Caco-2 (cell line): ENCODE data around the gene PPIL1. TPM values are rescaled to one million over a fixed set of nuclear protein-coding genes. Genes with fewer than 3 reads are reported as not detected.

Experiments
- BruUV-seq: library from RNA; stranded (reverse); fragments of 400-500 nt; replicated peaks from 2 replicates; lab custom pipeline; 2021; lab: Mats Ljungman, UMichigan
- CTCF ChIA-PET: fragments of 300-600 bp; sonication (Branson Sonifier 250); formaldehyde crosslinking; loops from one replicate; lab custom pipeline; 2022; ENCODE audit warnings: antibody characterized with exemption; lab: Charles Lee
- POLR2A ChIA-PET: fragments of 300-600 bp; sonication (Branson Sonifier 250); formaldehyde crosslinking; loops from one replicate; lab custom pipeline; 2022; ENCODE audit warnings: antibody characterized with exemption; lab: Charles Lee
- DNase-seq, 2 experiments: peaks; one replicate each; pipeline versions ENCODE4 v3.0.0 to v3.0.0-alpha.2; 2020 to 2022
- H3K27me3 ChIP-seq: replicated peaks from 2 replicates; pipeline ENCODE4 v1.6.0; 2011; ENCODE audit warnings: low read length; ENCODE audit not compliant: control insufficient read depth, insufficient read depth
- H3K36me3 ChIP-seq: 2 replicates; pipeline ENCODE4 v1.5.1; 2011; ENCODE audit warnings: low read length; ENCODE audit not compliant: control insufficient read depth, insufficient read depth
- H3K4me1 ChIP-seq: fragments of 250-450 bp; sonication (Bioruptor Pico); 2 replicates; pipeline ENCODE4 v1.5.1; 2020; ENCODE audit warnings: mild to moderate bottlenecking
- H3K4me3 ChIP-seq: 2 replicates; pipeline ENCODE4 v1.5.1; 2011; ENCODE audit warnings: low read depth, mild to moderate bottlenecking, control low read depth, low read length
- H3K9me3 ChIP-seq: fragments of 250-450 bp; sonication (Bioruptor Pico); 2 replicates; pipeline ENCODE4 v1.5.1; 2020; ENCODE audit warnings: mild to moderate bottlenecking, moderate library complexity
- H3K27ac Mint-ChIP-seq: one replicate; pipeline ENCODE4 v1.8.0; 2022; ENCODE audit warnings: mixed read lengths; ENCODE audit not compliant: unreplicated experiment
- H3K27me3 Mint-ChIP-seq: one replicate; pipeline ENCODE4 v1.8.0; 2022; ENCODE audit warnings: mixed read lengths; ENCODE audit not compliant: insufficient read depth, unreplicated experiment
- H3K36me3 Mint-ChIP-seq: one replicate; pipeline ENCODE4 v1.8.0; 2022; ENCODE audit warnings: mild to moderate bottlenecking, mixed read lengths; ENCODE audit not compliant: insufficient read depth, unreplicated experiment
- H3K4me1 Mint-ChIP-seq: one replicate; pipeline ENCODE4 v1.8.0; 2022; ENCODE audit warnings: low read depth, mixed read lengths; ENCODE audit not compliant: unreplicated experiment
- H3K4me3 Mint-ChIP-seq: one replicate; pipeline ENCODE4 v1.8.0; 2022; ENCODE audit warnings: mild to moderate bottlenecking, moderate library complexity, mixed read lengths; ENCODE audit not compliant: unreplicated experiment
- H3K9me3 Mint-ChIP-seq: one replicate; pipeline ENCODE4 v1.8.0; 2022; ENCODE audit warnings: mixed read lengths; ENCODE audit not compliant: unreplicated experiment
- intact Hi-C: fragments of 100-400 bp; cut with micrococcal nuclease; formaldehyde crosslinking; loops from one replicate; pipeline ENCODE4 v1.10.0; 2022; ENCODE audit not compliant: unreplicated experiment
- total RNA-seq: library from RNA; stranded (reverse); gene quantifications from 2 replicates; pipeline ENCODE4 v1.2.3, GENCODE V29; 2022
- TF ChIP-seq, protein P1 (sequence below), 2 experiments: fragments of 200-600 bp in 1 of 2; IDR thresholded peaks; 1 replicate in 1 of 2; 2 replicates in 1 of 2; pipeline versions ENCODE4 v1.5.1 to v1.8.0; 2011 to 2022; ENCODE audit warnings: antibody characterized with exemption in 1 of 2, control low read depth in 1 of 2, inconsistent platforms in 1 of 2, low read depth in 1 of 2, low read length in 1 of 2, mild to moderate bottlenecking in 1 of 2, moderate library complexity in 1 of 2; ENCODE audit not compliant: insufficient read depth in 1 of 2, severe bottlenecking in 1 of 2, unreplicated experiment in 1 of 2

Gene PPIL1
- total RNA-seq, 1 experiment from 2014 or later = 61.2 TPM

DNA sequence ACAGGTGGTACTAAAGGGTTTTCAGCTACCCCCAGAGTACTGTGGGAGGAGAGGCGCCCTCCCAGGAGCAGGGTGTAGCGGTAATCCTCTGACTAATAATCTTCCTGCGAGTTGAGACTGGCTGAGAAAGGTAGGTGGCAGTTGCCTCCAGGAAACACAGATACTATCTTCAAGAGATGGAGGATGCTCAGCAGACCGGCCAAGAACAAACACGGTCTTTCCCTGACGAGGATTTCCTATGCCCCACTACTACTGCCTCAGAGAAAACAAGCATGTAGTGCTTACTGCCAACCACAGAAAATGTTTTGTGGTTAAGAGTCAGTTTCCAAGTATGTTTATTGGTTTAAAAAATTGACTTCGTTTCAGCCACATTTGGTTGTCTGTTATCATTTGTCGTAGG, 38.0 kb upstream of the PPIL1 start:
- no peaks in the 10 kb centered on the region for H3K27me3 Mint-ChIP-seq
- TF ChIP-seq, protein P1, sequence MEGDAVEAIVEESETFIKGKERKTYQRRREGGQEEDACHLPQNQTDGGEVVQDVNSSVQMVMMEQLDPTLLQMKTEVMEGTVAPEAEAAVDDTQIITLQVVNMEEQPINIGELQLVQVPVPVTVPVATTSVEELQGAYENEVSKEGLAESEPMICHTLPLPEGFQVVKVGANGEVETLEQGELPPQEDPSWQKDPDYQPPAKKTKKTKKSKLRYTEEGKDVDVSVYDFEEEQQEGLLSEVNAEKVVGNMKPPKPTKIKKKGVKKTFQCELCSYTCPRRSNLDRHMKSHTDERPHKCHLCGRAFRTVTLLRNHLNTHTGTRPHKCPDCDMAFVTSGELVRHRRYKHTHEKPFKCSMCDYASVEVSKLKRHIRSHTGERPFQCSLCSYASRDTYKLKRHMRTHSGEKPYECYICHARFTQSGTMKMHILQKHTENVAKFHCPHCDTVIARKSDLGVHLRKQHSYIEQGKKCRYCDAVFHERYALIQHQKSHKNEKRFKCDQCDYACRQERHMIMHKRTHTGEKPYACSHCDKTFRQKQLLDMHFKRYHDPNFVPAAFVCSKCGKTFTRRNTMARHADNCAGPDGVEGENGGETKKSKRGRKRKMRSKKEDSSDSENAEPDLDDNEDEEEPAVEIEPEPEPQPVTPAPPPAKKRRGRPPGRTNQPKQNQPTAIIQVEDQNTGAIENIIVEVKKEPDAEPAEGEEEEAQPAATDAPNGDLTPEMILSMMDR (IDR thresholded peaks at IDR 0.05; ENCODE audit: insufficient read depth in 1 of 2, low read depth in 1 of 2, low read length in 1 of 2, severe bottlenecking in 1 of 2, unreplicated experiment in 1 of 2) = no peak
- H3K9me3 Mint-ChIP-seq = no peaks in the 10 kb centered on the region
- no peak overlapping the region for H3K4me3 ChIP-seq
- peaks cover 16% of the 10 kb centered on the region for H3K4me1 ChIP-seq
- POLR2A ChIA-PET = interaction anchor here (1.9 kb wide), 1 partner anchor 73 kb away, joined by 13 read pairs; the partner anchor contains the start of gene MTCH1
- peaks cover 7% of the 10 kb centered on the region for H3K4me1 Mint-ChIP-seq
- BruUV-seq = no TSS peak
- no peaks in the 10 kb centered on the region; the same call in 1 of the 2 replicates for H3K36me3 ChIP-seq
- no peak overlapping the region for H3K27ac Mint-ChIP-seq
- no peaks in the 10 kb centered on the region for H3K27me3 ChIP-seq
- CTCF ChIA-PET = no interaction called here
- intact Hi-C loops = loop anchor here (10.0 kb wide), 1 partner anchor 292 kb away; no protein-coding TSS in a partner anchor
- H3K4me3 Mint-ChIP-seq = no peak overlapping the region
- DNase-seq = no peak
- H3K36me3 Mint-ChIP-seq = no peaks in the 10 kb centered on the region
- H3K9me3 ChIP-seq = no peaks in the 10 kb centered on the region

DNA sequence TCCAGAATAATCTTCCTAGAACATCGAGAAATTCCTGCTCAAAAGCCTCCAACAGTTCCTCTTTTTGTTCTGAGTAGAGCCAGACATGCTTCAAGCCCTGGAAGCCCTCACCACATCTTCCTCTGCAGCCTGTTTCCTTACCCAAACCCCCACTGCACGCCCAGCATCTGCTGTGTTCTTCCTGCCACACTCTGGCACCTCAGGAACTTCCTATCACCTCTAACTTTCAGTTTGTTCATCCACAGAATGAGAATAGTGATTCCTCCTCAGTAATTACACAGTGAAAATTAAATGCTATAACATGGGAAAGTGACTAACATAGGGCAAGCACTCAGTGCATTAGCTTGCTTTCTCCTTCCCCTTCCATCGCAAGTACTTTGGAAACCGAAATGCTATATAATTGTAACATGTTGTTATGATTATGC, 37.4 kb upstream of the PPIL1 start:
- Histone ChIP-seq H3K36me3 (no peaks in the 10 kb centered on the region; the same call in 1 of the 2 replicates), H3K4me1 (peaks cover 16% of the 10 kb centered on the region), H3K9me3 (no peaks in the 10 kb centered on the region), H3K27me3 (no peaks in the 10 kb centered on the region), H3K4me3 (no peak overlapping the region)
- TF ChIP-seq, protein P1 (IDR thresholded peaks at IDR 0.05; ENCODE audit: insufficient read depth in 1 of 2, low read depth in 1 of 2, low read length in 1 of 2, severe bottlenecking in 1 of 2, unreplicated experiment in 1 of 2) = no peak
- Mint-ChIP-seq H3K4me1 (peaks cover 7% of the 10 kb centered on the region), H3K27me3 (no peaks in the 10 kb centered on the region), H3K36me3 (no peaks in the 10 kb centered on the region), H3K27ac (no peak overlapping the region), H3K9me3 (no peaks in the 10 kb centered on the region), H3K4me3 (no peak overlapping the region)
- DNase-seq = no peak
- ChIA-PET POLR2A (no interaction called here), CTCF (interaction anchor here (0.6 kb wide), 1 partner anchor 154 kb away, joined by 4 read pairs; no protein-coding TSS in a partner anchor)
- intact Hi-C loops = loop anchor here (10.0 kb wide), 1 partner anchor 293 kb away; no protein-coding TSS in a partner anchor
- no TSS peak for BruUV-seq

DNA sequence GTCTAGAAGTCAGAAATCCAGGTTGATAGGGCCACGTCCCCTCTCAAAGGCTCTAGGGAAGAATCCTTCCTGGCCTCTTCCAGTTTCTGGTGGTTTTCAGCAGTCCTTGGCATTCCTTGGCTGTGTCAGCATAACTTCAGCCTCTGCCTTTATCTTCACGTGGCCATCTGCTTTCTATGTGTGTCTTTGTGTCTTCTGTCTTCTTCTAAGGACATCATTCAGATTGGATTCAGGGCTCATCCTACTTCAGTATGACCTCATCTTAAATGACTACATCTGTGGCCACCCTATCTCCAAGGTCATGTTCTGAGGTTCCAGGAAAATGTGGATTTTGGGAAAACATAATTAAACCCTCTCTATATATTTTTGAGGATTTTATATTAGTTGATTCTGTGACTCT, 34.1 kb upstream of the PPIL1 start:
- intact Hi-C loops = no loop called here
- Histone ChIP-seq H3K4me1 (peaks cover 5% of the 10 kb centered on the region), H3K9me3 (no peaks in the 10 kb centered on the region), H3K27me3 (no peaks in the 10 kb centered on the region), H3K4me3 (no peak overlapping the region), H3K36me3 (no peaks in the 10 kb centered on the region; the same call in 1 of the 2 replicates)
- DNase-seq = no peak
- Mint-ChIP-seq H3K4me3 (no peak overlapping the region), H3K9me3 (no peaks in the 10 kb centered on the region), H3K4me1 (no peaks in the 10 kb centered on the region), H3K27me3 (no peaks in the 10 kb centered on the region), H3K36me3 (no peaks in the 10 kb centered on the region), H3K27ac (no peak overlapping the region)
- TF ChIP-seq, protein P1 (IDR thresholded peaks at IDR 0.05; ENCODE audit: insufficient read depth in 1 of 2, low read depth in 1 of 2, low read length in 1 of 2, severe bottlenecking in 1 of 2, unreplicated experiment in 1 of 2) = no peak
- ChIA-PET CTCF (no interaction called here), POLR2A (no interaction called here)
- no TSS peak for BruUV-seq
